Osteocyte (in vitro differentiated cells): ENCODE results near the gene FSTL4. TPM values are rescaled to one million over a fixed set of nuclear protein-coding genes. Genes with fewer than 3 reads are reported as not detected.
"Not testable (repeated sequence)": the region's sequence is repeated elsewhere in the genome, so short reads cannot be mapped to it uniquely, and the experiment has no call there.

Experiments
- DNase-seq: peaks from one replicate; pipeline ENCODE4 v3.0.0; 2021; ENCODE audit warnings: mixed read lengths; ENCODE audit not compliant: unreplicated experiment; ENCODE audit errors: extremely low spot score
- H3K27ac Mint-ChIP-seq: one replicate; pipeline ENCODE4 v1.8.0; 2021; ENCODE audit warnings: mild to moderate bottlenecking, mixed read lengths; ENCODE audit not compliant: unreplicated experiment
- H3K27me3 Mint-ChIP-seq: one replicate; pipeline ENCODE4 v1.8.0; 2021; ENCODE audit warnings: mixed read lengths; ENCODE audit not compliant: unreplicated experiment
- H3K36me3 Mint-ChIP-seq: one replicate; pipeline ENCODE4 v1.8.0; 2021; ENCODE audit warnings: mixed read lengths; ENCODE audit not compliant: unreplicated experiment
- H3K4me1 Mint-ChIP-seq: one replicate; pipeline ENCODE4 v1.8.0; 2021; ENCODE audit warnings: mixed read lengths; ENCODE audit not compliant: unreplicated experiment
- H3K4me3 Mint-ChIP-seq: one replicate; pipeline ENCODE4 v1.8.0; 2021; ENCODE audit warnings: mild to moderate bottlenecking, moderate library complexity, mixed read lengths; ENCODE audit not compliant: unreplicated experiment
- H3K9me3 Mint-ChIP-seq: one replicate; pipeline ENCODE4 v1.8.0; 2021; ENCODE audit warnings: mixed read lengths; ENCODE audit not compliant: unreplicated experiment
- CTCF ChIP-seq: fragments of 200-600 bp; sonication (generic); IDR thresholded peaks from 2 replicates; pipeline ENCODE4 v1.5.0; 2021; ENCODE audit warnings: antibody characterized with exemption, mild to moderate bottlenecking, moderate library complexity
- total RNA-seq: library from RNA; stranded (reverse); gene quantifications from 2 replicates; pipeline ENCODE4 v1.2.1, GENCODE V29; 2021

FSTL4 gene
- total RNA-seq, 1 donor from 2014 or later = not detected

DNA sequence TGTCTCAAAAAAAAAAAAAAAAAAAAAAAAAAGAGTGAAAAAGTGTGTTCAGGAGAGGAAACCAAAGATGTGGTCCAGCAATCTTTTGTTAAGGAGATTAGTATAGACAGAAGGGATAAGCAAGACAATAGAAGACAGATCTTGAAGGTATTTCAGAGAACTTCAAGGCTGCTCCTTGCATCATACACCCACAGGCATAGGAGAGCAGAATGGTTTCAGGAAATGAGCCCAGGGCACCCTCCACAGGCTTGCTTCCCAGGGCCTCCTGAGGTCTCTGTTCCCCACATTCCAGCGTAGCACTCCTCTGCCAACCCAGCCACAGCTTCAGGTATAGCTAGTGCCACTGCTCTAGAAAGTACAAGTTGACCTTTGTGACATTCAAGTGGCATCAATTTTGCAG, 65.8 kb downstream of the FSTL4 start:
- no peak overlapping the region for H3K4me3 Mint-ChIP-seq
- no peaks in the 10 kb centered on the region for H3K4me1 Mint-ChIP-seq
- no peak for TF ChIP-seq CTCF
- H3K27ac Mint-ChIP-seq = no peak overlapping the region
- H3K36me3 Mint-ChIP-seq = no peaks in the 10 kb centered on the region
- no peak for DNase-seq
- peaks cover 45% of the 10 kb centered on the region for H3K27me3 Mint-ChIP-seq
- H3K9me3 Mint-ChIP-seq = no peaks in the 10 kb centered on the region

DNA sequence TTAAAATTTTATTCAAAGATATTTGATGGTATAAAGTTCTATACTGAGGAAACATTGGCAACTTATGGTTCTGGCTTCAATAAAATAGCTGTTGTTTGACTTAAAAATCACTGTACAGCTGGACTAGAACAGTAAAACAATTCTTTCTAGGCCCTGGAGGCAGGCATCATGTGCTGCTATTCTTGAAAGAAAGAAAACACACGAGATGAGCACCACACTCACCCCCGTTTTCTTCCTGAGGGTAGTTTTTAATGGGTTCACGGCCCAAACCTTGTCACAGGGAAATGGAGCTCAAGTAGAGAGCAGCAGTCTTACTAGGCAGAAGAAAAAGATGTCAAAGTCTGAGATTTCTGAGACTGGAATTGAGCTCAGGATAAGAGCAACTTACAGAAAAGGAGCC, 68.0 kb downstream of the FSTL4 start:
- DNase-seq = no peak
- Mint-ChIP-seq H3K36me3 (no peaks in the 10 kb centered on the region), H3K4me3 (no peak overlapping the region), H3K9me3 (no peaks in the 10 kb centered on the region), H3K27ac (no peak overlapping the region), H3K27me3 (peaks cover 49% of the 10 kb centered on the region), H3K4me1 (no peaks in the 10 kb centered on the region)
- no peak for TF ChIP-seq CTCF

GRCh38 chr5:133539818-133540217, 72.5 kb downstream of the FSTL4 start:
- peaks cover 64% of the 10 kb centered on the region for H3K27me3 Mint-ChIP-seq
- TF ChIP-seq CTCF = no peak
- H3K9me3 Mint-ChIP-seq = no peaks in the 10 kb centered on the region
- DNase-seq = peak; percentile 21
- no peak overlapping the region for H3K4me3 Mint-ChIP-seq
- no peaks in the 10 kb centered on the region for H3K4me1 Mint-ChIP-seq
- H3K27ac Mint-ChIP-seq = no peak overlapping the region
- no peaks in the 10 kb centered on the region for H3K36me3 Mint-ChIP-seq

DNA sequence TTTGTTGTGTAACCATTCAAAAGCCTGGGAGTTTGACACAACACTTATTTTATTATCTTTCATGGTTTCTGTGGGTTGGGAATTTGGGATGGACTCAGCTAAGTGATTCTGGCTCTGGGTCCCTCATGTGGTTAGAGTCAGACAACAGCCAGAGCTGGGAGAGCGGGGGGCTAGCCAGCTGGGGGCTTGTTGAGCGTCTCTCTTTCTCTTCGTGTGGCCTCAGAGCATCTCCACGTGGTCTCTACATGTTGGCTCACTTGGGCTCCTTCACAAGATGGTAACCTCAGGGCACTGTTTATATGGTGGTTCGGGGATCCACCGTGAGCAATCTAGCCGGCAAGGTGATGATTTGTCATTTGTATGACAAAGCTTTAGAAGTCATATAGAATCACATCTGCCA, 73.6 kb downstream of the FSTL4 start:
- peak; percentile 53 for DNase-seq
- no peaks in the 10 kb centered on the region for H3K36me3 Mint-ChIP-seq
- no peak overlapping the region for H3K4me3 Mint-ChIP-seq
- no peaks in the 10 kb centered on the region for H3K9me3 Mint-ChIP-seq
- TF ChIP-seq CTCF = no peak
- H3K4me1 Mint-ChIP-seq = no peaks in the 10 kb centered on the region
- H3K27ac Mint-ChIP-seq = no peak overlapping the region
- H3K27me3 Mint-ChIP-seq = peaks cover 68% of the 10 kb centered on the region

DNA sequence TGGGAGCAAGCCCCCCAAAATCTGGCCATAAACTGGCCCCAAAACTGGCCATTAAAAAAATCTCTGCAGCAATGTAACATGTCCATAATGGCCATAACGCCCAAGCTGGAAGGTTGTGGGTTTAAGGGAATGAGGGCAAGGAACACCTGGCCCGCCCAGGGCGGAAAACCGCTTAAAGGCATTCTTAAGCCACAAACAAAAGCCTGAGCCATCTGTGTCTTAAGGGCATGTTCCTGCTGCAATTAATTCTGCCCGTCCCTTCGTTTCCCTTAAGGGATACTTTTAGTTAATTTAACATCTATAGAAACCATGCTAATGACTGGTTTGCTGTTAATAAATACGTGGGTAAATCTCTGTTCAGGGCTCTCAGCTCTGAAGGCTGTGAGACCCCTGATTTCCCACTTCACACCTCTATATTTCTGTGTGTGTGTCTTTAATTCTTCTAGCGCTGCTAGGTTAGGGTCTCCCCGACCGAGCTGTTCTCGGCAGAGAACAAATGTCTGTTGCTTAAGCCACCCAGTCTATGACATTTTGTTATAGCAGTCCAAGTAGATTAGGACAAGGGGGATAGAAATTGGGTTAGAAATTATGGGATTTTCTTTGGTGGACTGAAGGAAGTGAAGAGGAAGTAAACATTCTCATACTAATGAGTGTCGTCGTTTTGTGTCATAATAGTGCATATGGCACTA, 77.0 kb downstream of the FSTL4 start:
- not testable (repeated sequence) for H3K36me3 Mint-ChIP-seq, H3K9me3 Mint-ChIP-seq, H3K4me1 Mint-ChIP-seq, H3K27ac Mint-ChIP-seq, DNase-seq, H3K4me3 Mint-ChIP-seq
- peaks cover 44% of the 10 kb centered on the region for H3K27me3 Mint-ChIP-seq
